HG03103 (cell line): Measurements from ENCODE around the gene BCL2L13.

ENCODE experiments used
- ATAC-seq: cut with Tn5 transposase; IDR thresholded peaks from one replicate; pipeline ENCODE4 v1.9.1; 2021; ENCODE audit warnings: low read depth; ENCODE audit not compliant: unreplicated experiment

BCL2L13 gene

DNA sequence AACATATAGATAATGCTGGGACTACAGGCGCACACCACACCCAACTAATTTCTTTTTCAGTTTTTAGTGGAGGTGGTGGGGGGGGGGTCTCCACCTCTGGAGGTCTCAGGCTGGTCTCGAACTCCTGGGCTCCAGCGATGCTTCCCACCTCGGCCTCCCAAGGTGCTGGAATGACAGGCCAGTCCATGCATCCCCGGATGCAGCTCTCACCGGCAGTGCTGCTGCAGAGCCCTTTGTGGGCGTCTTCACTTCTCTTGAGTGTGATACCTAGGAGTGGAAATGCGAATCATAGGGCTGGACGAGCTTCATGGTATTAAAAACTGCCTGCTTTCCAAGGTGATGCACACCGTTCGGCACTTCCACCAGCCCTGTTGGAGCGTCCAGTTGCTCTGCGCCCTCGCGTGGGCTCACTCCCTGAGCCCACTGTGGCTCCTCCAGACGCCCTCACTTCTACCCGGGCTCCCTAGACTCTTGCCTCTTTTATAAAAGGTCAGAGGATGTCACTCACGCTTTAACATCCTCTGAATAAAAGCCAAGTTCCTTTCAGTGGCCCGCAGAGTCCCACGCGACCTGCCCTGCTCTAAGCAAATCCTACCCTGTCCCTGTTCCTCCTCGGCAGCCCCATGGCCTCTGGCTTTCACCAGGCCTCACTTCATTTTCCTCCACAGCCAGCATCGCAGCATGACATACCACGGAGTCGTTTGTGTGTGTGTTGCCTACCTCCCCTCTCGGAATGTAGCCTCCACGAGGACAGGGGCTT is 136.5 kb downstream of the BCL2L13 start:
- no peak for ATAC-seq

DNA sequence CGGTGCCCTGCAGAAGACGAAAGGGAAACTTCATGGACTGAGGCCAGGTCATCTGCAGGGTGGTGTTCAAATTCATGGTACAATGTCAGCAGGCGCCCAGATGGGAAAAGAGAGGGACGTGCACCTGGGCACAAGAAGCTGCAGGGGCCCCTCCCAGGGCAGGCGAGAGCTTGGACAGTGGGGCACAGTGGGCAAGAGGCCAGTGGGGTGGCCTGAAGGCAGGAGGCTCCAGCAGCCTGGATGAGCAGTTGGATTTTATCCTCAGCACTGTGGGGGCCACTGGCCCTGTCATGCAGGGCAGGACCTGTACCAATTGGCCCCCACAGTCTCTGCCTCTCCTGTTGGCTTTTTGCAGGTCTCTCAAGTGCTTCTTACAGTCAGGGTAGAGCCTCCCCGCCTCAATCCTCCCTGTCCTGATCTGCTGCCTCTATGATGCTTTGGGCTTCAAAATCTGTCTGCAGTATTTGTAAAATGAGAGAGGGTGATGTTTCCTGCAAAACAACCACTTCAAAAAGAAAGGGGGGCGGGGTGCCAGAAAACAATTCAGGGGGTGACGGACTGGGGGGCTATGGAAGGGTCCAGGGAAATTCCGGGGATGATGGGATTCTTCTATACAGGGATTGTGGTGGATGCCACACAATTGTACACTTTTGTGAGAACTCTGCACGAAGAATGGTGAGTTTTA is 137.4 kb downstream of the BCL2L13 start:
- no peak for ATAC-seq

DNA sequence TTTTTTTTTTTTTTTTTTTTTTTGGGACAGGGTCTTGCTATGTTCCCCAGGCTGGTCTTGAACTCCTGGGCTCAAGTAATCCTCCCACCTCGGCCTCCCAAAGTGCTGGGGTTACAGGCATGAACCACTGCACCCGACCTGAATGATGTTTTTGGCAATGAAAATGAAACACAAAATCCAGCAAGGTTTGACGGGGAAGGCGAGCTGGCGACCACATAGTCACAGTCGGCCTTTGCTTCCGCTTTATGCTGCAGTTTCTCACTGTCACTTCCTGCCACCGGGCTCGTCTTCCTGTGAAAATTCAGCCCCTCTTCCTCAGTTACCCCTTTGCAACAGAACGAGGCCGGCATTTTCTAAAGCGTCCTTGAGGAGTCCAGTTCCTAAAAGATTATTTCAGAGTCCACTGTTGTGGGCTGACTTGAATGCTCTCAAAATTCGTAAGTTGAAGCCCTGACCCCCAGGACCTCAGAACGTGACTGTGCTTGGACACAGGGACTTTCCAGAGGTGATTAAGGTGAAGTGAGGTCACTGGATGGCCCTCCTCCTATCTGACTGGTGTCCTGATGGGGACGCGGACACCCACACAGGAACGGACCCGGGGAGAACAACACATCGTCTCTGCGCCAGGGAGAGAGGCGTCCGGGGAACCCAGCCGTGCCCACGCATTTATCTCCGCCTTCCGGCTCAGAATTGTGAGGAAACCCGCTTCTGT is 138.6 kb downstream of the BCL2L13 start:
- ATAC-seq, result no peak

DNA sequence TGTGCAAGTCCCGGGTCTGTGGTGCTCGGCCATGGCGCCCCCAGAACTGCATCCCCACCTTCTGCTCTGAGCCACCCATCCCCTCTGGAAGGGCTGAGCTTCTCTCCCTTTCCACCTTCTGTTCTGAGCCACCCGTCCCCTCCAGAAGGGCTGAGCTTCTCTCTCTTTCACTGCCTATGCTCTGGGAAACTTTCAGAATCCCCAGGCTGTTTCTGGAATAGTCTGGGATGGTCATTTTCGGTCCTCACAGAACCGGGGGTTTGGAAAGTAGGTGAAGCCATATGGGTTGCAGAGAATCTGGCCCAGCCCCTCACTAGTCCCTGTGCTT is 139.1 kb downstream of the BCL2L13 start:
- ATAC-seq, result no peak

DNA sequence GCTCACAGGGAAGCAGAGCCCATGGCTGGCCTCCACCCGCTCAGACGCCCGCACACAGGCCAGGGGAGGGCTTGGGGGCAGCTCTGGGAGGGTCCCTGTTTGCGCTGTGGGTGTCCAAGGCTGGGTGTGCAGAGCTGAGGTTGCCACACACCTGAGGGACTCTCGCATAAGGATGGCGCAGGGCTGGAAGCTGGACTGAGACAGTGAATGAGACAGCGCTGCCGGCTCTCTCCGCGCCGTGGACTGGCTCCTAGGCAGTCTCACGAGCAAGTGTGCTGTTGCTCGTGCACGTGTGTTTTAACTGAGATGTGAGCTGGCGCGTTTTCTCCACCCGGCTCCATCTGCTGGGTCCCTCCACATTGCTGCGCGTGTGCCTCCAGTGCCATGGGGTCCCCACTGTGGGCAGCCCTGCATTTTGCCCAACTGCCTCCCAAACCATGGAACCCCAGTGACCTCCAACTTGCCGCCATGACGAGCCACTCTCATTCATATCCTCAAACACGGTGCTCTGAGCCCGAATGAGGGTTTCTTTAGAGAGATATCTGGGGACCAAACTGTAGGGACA is 139.9 kb downstream of the BCL2L13 start:
- ATAC-seq, result no peak

DNA sequence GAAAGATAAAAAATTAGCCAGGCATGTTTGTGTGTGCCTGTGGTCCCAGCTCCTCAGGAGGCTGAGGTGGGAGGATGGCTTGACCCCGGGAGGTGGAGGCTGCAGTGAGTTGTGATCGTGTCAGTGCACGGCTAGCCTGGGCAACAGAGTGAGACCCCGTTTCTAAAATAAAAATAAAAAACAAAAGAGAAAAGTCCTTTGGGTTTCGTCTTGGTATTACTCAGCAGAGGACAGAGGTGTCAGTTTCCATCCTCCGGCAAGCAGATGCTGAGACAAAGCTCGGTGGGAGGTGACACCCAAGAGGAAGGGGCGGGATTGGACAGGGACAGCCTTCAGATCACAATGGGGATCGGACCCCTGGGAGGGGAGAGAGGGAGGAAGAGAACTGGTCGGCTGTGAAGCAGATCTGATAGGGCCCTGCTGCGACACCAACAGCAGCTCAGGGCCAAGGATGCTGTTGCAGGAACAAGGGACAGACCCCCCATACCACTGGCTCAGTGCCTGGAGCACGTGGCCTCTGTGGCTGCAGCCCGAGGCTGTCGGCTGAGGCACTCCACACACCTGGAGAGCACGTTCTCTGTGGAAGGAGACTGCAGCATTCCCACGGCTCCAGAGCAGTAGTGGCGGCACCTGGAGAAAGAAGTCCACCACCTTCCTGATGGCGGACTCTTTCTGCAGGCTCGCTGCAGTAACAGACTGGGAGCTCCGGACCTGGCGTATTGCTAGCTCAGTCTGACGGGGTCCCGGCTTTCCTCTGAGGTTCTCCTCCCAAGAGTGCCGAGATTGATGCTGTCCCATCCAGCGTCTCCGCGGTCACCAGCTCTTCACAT is 140.9 kb downstream of the BCL2L13 start:
- no peak for ATAC-seq

DNA sequence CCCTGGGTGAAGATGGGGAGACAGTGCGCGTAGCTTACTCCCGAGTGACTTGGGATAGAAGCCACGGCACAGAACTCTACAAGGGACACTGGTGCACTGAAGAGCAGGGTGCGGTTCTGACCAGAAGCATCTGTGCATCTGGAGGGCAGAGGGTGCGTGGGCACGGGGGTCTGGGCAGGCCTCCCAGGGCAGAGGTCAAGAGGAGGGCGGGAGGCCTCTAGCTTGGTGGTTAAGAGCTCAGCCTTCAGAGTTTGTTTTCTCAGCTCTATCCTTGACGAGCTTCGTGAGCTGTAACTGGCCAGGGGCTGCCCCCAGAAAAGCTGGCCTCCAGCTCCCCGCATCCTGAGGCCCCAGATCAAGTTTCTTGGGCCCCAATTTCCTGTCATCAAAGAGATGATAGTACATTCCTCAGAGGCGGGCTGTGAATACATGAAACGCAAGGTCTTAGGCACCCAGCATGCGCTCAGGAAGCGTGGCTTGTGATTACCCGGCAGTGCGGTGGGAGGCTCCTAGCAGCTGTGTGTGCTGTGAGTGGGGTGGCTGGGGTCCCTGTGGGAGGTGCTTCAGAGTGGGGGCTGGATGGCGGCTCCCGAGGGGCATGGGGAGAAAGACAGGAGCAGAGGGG is 141.7 kb downstream of the BCL2L13 start:
- ATAC-seq, result no peak
